HG02642 (cell line): Measurements from ENCODE around the gene GNLY.

Experiments
- ATAC-seq: cut with Tn5 transposase; IDR thresholded peaks from one replicate; pipeline ENCODE4 v1.9.1; 2021; ENCODE audit warnings: mild to moderate bottlenecking; ENCODE audit not compliant: unreplicated experiment, poor library complexity

Gene GNLY

GRCh38 chr2:85740193-85740592 is 46.0 kb downstream of the GNLY start:
- no peak for ATAC-seq

- ATAC-seq = no peak
Measured at GRCh38 chr2:85741211-85741832, 47.2 kb downstream of the GNLY start.

- ATAC-seq = no peak
Measured at GRCh38 chr2:85741833-85742455, 47.8 kb downstream of the GNLY start.

- no peak for ATAC-seq
Measured at GRCh38 chr2:85743304-85743978, 49.3 kb downstream of the GNLY start.

- ATAC-seq = no peak
Measured at GRCh38 chr2:85744055-85744454, 49.9 kb downstream of the GNLY start.

- ATAC-seq = no peak
Measured at GRCh38 chr2:85744741-85745601, 50.8 kb downstream of the GNLY start.

GRCh38 chr2:85745619-85746018 is 51.5 kb downstream of the GNLY start:
- ATAC-seq = no peak

- ATAC-seq = no peak
Measured at GRCh38 chr2:85746321-85747004, 52.3 kb downstream of the GNLY start.

GRCh38 chr2:85747441-85747840 is 53.3 kb downstream of the GNLY start:
- ATAC-seq = no peak

GRCh38 chr2:85748039-85748734 is 54.0 kb downstream of the GNLY start:
- ATAC-seq = peak; percentile 47
